Fibroblast of gingiva (primary cell): ENCODE data around the gene PPFIA4.
"Not testable (repeated sequence)": the region's sequence is repeated elsewhere in the genome, so short reads cannot be mapped to it uniquely, and the experiment has no call there.

Experiments
- DNase-seq: peaks from one replicate; pipeline ENCODE4 v3.0.0-alpha.2; 2011; ENCODE audit warnings: low read depth

PPFIA4 gene

GRCh38 chr1:203026031-203026665, at the start of gene PPFIA4:
TSS of gene PPFIA4 (plus strand) at chr1:203026491. CDS start at chr1:203039009, 12,518 bp downstream.
- DNase-seq = peak; percentile 78

GRCh38 chr1:202976633-202977032, 49.7 kb upstream of the PPFIA4 start:
- no peak for DNase-seq

- no peak for DNase-seq
Measured at GRCh38 chr1:202979459-202979858, 46.8 kb upstream of the PPFIA4 start.

GRCh38 chr1:202981939-202982338, 44.4 kb upstream of the PPFIA4 start:
- DNase-seq = no peak

GRCh38 chr1:202982715-202983430, 43.4 kb upstream of the PPFIA4 start:
- no peak for DNase-seq

GRCh38 chr1:202986120-202986519, 40.2 kb upstream of the PPFIA4 start:
- DNase-seq = not testable (repeated sequence)

- DNase-seq = no peak
Measured at GRCh38 chr1:202987255-202987654, 39.0 kb upstream of the PPFIA4 start.

GRCh38 chr1:202987922-202988583, 38.2 kb upstream of the PPFIA4 start:
- no peak for DNase-seq

GRCh38 chr1:202989879-202990278, 36.4 kb upstream of the PPFIA4 start:
- DNase-seq = no peak

GRCh38 chr1:202991112-202991511, 35.2 kb upstream of the PPFIA4 start:
- no peak for DNase-seq

- no peak for DNase-seq
Measured at GRCh38 chr1:202994756-202995155, 31.5 kb upstream of the PPFIA4 start.

GRCh38 chr1:202998836-202999750, 27.2 kb upstream of the PPFIA4 start:
- DNase-seq = peak; percentile 24

- no peak for DNase-seq
Measured at GRCh38 chr1:203000217-203000944, 25.9 kb upstream of the PPFIA4 start.

GRCh38 chr1:203001986-203002385, 24.3 kb upstream of the PPFIA4 start:
- DNase-seq = no peak

GRCh38 chr1:203002951-203003350, 23.3 kb upstream of the PPFIA4 start:
- no peak for DNase-seq

- not testable (repeated sequence) for DNase-seq
Measured at GRCh38 chr1:203005395-203006142, 20.7 kb upstream of the PPFIA4 start.

- peak; percentile 96 for DNase-seq
Measured at GRCh38 chr1:203006948-203007871, 19.1 kb upstream of the PPFIA4 start, which contains the start of gene TMEM183A. TSS of gene TMEM183A (plus strand) at chr1:203007374. CDS start at chr1:203007466, 92 bp downstream.

GRCh38 chr1:203009185-203009584, 17.1 kb upstream of the PPFIA4 start:
- no peak for DNase-seq

GRCh38 chr1:203011582-203011981, 14.7 kb upstream of the PPFIA4 start:
- DNase-seq = no peak
